Activated T-cell treated with anti-CD3 and anti-CD28 coated beads, Interleukin-2, amount 50 U/mL, for 72 hours (primary cell): ENCODE measurements around the gene SULT4A1. TPM values are rescaled to one million over a fixed set of nuclear protein-coding genes. Genes with fewer than 3 reads are reported as not detected.

Experiments used
- ATAC-seq, 2 donors: fragments of 150-1000 bp; cut with Tn5 transposase; replicated peaks in 1 of 2; 2 replicates each; pipeline ENCODE4 v1.10.0; 2021; ENCODE audit warnings: moderate library complexity in 2 of 2, mild to moderate bottlenecking in 1 of 2
- DNase-seq, 2 donors: peaks; one replicate each; pipeline ENCODE4 v3.0.0; 2021 to 2022; ENCODE audit warnings: mixed read lengths in 1 of 2
- H3K27ac Mint-ChIP-seq: one replicate; pipeline ENCODE4 v1.8.0; 2022; ENCODE audit warnings: mild to moderate bottlenecking, moderate library complexity, mixed read lengths
- H3K27me3 Mint-ChIP-seq: one replicate; pipeline ENCODE4 v1.8.0; 2022; ENCODE audit warnings: low read depth, mixed read lengths
- H3K36me3 Mint-ChIP-seq, 2 donors: one replicate each; pipeline ENCODE4 v1.8.0; 2022; ENCODE audit warnings: mixed read lengths in 2 of 2, mild to moderate bottlenecking in 1 of 2; ENCODE audit not compliant: insufficient read depth in 2 of 2
- H3K4me1 Mint-ChIP-seq: one replicate; pipeline ENCODE4 v1.8.0; 2022; ENCODE audit warnings: low read depth, mixed read lengths
- H3K4me3 Mint-ChIP-seq, 2 donors: one replicate each; pipeline ENCODE4 v1.8.0; 2022; ENCODE audit warnings: mild to moderate bottlenecking in 2 of 2, mixed read lengths in 2 of 2, moderate library complexity in 2 of 2
- H3K9me3 Mint-ChIP-seq, 2 donors: one replicate each; pipeline ENCODE4 v1.8.0; 2022; ENCODE audit warnings: mixed read lengths in 2 of 2
- total RNA-seq, 2 donors: library from RNA; stranded (reverse); gene quantifications; one replicate each; pipeline ENCODE4 v1.2.3, GENCODE V29; 2022

The SULT4A1 gene
- total RNA-seq, 2 donors from 2014 or later: not detected

- H3K27me3 Mint-ChIP-seq: no peaks in the 10 kb centered on the region
- no peaks in the 10 kb centered on the region for H3K36me3 Mint-ChIP-seq
- DNase-seq (no peak), ATAC-seq (no peak)
- H3K4me3 Mint-ChIP-seq: no peak overlapping the region
- H3K4me1 Mint-ChIP-seq: no peaks in the 10 kb centered on the region
- H3K9me3 Mint-ChIP-seq: no peaks in the 10 kb centered on the region
- H3K27ac Mint-ChIP-seq: no peak overlapping the region
Measured at GRCh38 chr22:43843783-43844530, 18.4 kb downstream of the SULT4A1 start.

DNA sequence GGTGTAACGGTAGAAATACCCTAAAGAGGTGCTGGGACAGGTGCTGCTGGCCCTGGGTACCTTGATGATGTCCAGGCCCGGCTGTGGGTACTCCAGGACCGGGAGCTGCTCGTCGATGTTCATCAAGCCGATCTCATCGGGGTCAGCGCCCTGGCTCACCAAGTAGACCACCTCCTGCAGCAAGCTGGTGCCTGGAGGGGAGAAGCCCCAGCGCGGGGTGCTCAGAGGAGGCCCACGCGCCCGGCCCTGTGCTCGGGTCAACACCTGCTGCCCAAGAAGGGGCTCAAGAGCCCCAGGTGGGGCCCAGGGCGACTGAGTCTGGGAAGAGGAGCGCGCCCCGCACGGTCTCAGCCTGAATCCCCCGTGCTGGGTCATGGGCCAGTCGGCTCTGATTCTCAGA lies 20.6 kb downstream of the SULT4A1 start:
- Mint-ChIP-seq H3K4me3 (no peak overlapping the region), H3K36me3 (no peaks in the 10 kb centered on the region), H3K27ac (no peak overlapping the region), H3K27me3 (no peaks in the 10 kb centered on the region), H3K9me3 (no peaks in the 10 kb centered on the region), H3K4me1 (no peaks in the 10 kb centered on the region)
- DNase-seq: no peak
- ATAC-seq: no peak

- H3K27me3 Mint-ChIP-seq: no peaks in the 10 kb centered on the region
- no peaks in the 10 kb centered on the region for H3K4me1 Mint-ChIP-seq
- H3K9me3 Mint-ChIP-seq: no peaks in the 10 kb centered on the region
- no peaks in the 10 kb centered on the region for H3K36me3 Mint-ChIP-seq
- no peak for DNase-seq
- no peak for ATAC-seq
- no peak overlapping the region for H3K27ac Mint-ChIP-seq
- no peak overlapping the region for H3K4me3 Mint-ChIP-seq
Measured at GRCh38 chr22:43840851-43841250, 21.5 kb downstream of the SULT4A1 start.

DNA sequence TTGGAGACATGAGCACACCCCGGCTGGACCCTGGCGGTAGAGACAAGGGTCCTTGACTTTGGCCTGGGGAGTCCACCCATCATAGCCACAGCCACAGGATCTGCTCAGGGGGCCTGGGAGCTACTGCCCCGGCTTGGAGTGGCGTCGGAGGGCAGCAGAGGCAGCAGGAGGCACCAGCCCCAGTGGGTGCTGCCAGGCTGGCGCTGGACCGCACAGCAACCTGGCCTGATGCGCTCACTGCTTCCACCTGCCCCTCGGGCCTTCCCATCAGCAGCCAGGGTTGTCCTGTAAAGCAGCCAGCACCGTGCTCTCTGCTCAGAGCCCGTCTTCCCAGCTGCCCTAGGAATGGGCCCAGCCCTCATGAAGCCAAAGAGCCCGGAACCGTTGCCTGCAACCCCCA lies 21.9 kb downstream of the SULT4A1 start:
- Mint-ChIP-seq H3K27me3 (no peaks in the 10 kb centered on the region), H3K27ac (no peak overlapping the region), H3K9me3 (no peaks in the 10 kb centered on the region), H3K36me3 (no peaks in the 10 kb centered on the region), H3K4me3 (no peak overlapping the region), H3K4me1 (no peaks in the 10 kb centered on the region)
- DNase-seq (no peak), ATAC-seq (no peak)

DNA sequence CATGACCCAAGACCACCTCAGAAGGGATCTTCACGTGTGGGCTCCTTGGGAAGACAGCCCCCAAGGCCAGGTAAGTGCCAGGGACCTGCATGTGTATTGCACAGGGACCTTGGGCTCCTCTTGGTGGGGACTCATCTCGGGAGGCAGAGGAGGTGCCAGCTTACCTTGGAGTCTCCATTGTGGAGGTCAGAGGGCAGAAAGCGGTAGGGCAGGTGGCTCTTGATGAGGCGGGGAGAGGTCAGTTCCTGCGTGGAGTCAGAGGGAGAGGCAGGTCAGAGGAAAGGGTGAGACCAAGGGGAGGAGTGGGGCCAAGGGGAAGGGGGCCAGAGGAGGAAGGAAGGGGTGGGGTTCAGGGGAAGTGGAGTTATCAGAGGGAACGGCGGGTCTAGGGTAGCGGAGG lies 22.5 kb downstream of the SULT4A1 start:
- no peak for ATAC-seq

GRCh38 chr22:43838571-43839307 lies 23.6 kb downstream of the SULT4A1 start:
- no peaks in the 10 kb centered on the region for H3K27me3 Mint-ChIP-seq
- no peak overlapping the region for H3K27ac Mint-ChIP-seq
- H3K9me3 Mint-ChIP-seq: no peaks in the 10 kb centered on the region
- ATAC-seq: no peak
- H3K4me1 Mint-ChIP-seq: no peaks in the 10 kb centered on the region
- no peak overlapping the region for H3K4me3 Mint-ChIP-seq
- no peak for DNase-seq
- H3K36me3 Mint-ChIP-seq: no peaks in the 10 kb centered on the region

More for the DNA sequence above, 22.5 kb downstream of the SULT4A1 start:
- no peak for DNase-seq
- Mint-ChIP-seq H3K27ac (no peak overlapping the region), H3K9me3 (no peaks in the 10 kb centered on the region), H3K4me1 (no peaks in the 10 kb centered on the region), H3K36me3 (no peaks in the 10 kb centered on the region), H3K27me3 (no peaks in the 10 kb centered on the region), H3K4me3 (no peak overlapping the region)

GRCh38 chr22:43838161-43838560 lies 24.2 kb downstream of the SULT4A1 start:
- Mint-ChIP-seq H3K4me1 (no peaks in the 10 kb centered on the region), H3K36me3 (no peaks in the 10 kb centered on the region), H3K4me3 (no peak overlapping the region), H3K9me3 (no peaks in the 10 kb centered on the region), H3K27ac (no peak overlapping the region), H3K27me3 (no peaks in the 10 kb centered on the region)
- DNase-seq (no peak), ATAC-seq (no peak)

- DNase-seq (no peak), ATAC-seq (no peak)
- no peaks in the 10 kb centered on the region for H3K36me3 Mint-ChIP-seq
- H3K4me1 Mint-ChIP-seq: no peaks in the 10 kb centered on the region
- no peak overlapping the region for H3K27ac Mint-ChIP-seq
- H3K27me3 Mint-ChIP-seq: no peaks in the 10 kb centered on the region
- no peak overlapping the region for H3K4me3 Mint-ChIP-seq
- H3K9me3 Mint-ChIP-seq: no peaks in the 10 kb centered on the region
Measured at GRCh38 chr22:43837666-43838065, 24.6 kb downstream of the SULT4A1 start.

GRCh38 chr22:43835736-43836135 lies 26.6 kb downstream of the SULT4A1 start:
- Mint-ChIP-seq H3K4me1 (no peaks in the 10 kb centered on the region), H3K27ac (no peak overlapping the region), H3K4me3 (no peak overlapping the region), H3K9me3 (no peaks in the 10 kb centered on the region), H3K27me3 (no peaks in the 10 kb centered on the region), H3K36me3 (no peaks in the 10 kb centered on the region)
- ATAC-seq (no peak), DNase-seq (no peak)

DNA sequence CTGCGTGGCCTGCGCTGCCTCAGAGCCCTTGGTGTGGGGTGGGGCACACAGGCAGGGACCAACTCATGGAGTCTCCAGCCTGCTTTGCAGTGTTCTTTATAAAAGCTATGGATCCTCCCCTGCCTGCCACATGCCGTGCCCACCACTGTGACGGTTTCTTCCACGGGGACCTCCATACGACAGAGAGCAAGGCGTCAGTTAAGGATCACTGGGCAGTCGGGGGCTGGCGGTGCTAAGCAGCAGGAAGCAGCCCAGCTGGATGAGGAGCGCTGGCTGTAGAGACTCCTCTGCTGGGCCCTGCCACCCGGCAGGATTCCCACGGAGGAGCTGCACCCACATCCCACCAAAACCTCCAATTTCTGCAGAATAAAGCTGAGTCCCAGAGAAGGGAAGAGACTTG lies 27.1 kb downstream of the SULT4A1 start:
- ATAC-seq (no peak), DNase-seq (no peak)
- no peak overlapping the region for H3K4me3 Mint-ChIP-seq
- H3K36me3 Mint-ChIP-seq: no peaks in the 10 kb centered on the region
- H3K27ac Mint-ChIP-seq: no peak overlapping the region
- no peaks in the 10 kb centered on the region for H3K9me3 Mint-ChIP-seq
- no peaks in the 10 kb centered on the region for H3K4me1 Mint-ChIP-seq
- no peaks in the 10 kb centered on the region for H3K27me3 Mint-ChIP-seq

- ATAC-seq (no peak), DNase-seq (no peak)
- H3K27me3 Mint-ChIP-seq: no peaks in the 10 kb centered on the region
- no peaks in the 10 kb centered on the region for H3K4me1 Mint-ChIP-seq
- no peaks in the 10 kb centered on the region for H3K36me3 Mint-ChIP-seq
- no peak overlapping the region for H3K27ac Mint-ChIP-seq
- no peak overlapping the region for H3K4me3 Mint-ChIP-seq
- H3K9me3 Mint-ChIP-seq: no peaks in the 10 kb centered on the region
Measured at GRCh38 chr22:43833286-43834240, 28.8 kb downstream of the SULT4A1 start.

DNA sequence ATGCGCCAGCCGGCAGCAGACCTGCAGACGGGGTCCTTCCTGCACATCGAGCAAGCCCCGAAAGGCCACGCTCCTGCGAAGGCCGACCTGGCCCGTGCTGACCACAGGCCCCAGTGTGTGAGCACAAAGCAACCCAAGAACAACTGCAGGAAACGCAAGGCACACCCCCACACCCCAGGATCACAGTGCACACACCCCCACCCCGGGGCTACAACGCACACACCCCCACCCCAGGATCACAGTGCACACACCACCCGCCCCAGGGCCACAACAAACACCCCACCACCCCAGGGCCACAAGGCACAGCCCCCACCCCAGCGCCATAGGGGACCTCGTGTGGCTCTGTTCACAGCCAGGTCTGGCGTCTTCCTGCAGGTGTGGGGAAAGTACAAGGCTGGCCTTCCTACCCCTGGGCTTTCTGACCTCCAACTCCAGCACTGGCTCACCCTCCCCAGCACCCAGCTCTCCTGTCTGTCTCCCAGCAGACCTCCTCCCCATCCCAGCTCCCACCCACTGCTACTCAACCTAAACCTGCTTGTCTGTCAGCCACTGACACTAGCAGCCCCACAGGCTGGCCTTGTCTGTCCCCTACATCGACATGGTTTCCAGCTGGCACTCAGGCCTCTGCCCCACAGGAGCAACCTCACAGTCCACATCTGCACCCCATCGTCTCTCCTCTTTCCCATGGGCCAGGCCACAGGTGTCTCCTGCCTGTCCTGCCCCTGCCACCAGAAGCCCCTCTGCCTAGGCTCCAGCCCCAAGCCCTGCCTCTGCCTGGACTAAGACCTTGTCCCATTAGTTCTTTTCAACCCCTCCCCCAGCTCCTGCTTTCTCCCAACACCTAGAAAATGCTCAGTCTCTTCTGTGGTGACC lies 29.7 kb downstream of the SULT4A1 start:
- Mint-ChIP-seq H3K9me3 (no peaks in the 10 kb centered on the region), H3K4me3 (no peak overlapping the region), H3K27me3 (no peaks in the 10 kb centered on the region), H3K4me1 (no peaks in the 10 kb centered on the region), H3K36me3 (no peaks in the 10 kb centered on the region), H3K27ac (no peak overlapping the region)
- DNase-seq: no peak
- ATAC-seq: no peak
